HEK293 (cell line): ENCODE measurements around the gene NME3.
A peak's percentile ranks its signal among the peaks of the same experiment; 100 is the strongest.

Experiments
- CTCF ChIA-PET: fragments of 350-600 bp; formaldehyde crosslinking; extraction: SDS; loops from one replicate; lab custom pipeline; 2021; ENCODE audit warnings: antibody characterized with exemption; lab: Yijun Ruan, JAX
- POLR2A ChIA-PET: fragments of 300-600 bp; formaldehyde crosslinking; extraction: SDS; loops from one replicate; lab custom pipeline; 2020; ENCODE audit warnings: antibody characterized with exemption, inconsistent platforms; lab: Yijun Ruan, JAX
- H3K27ac ChIP-seq: fragments of 200-500 bp; sonication (Bioruptor generic); 2 replicates; pipeline ENCODE4 v1.5.1; 2014; ENCODE audit warnings: low read depth, low read length, control low read depth, inconsistent platforms; ENCODE audit errors: extremely low read depth
- H3K36me3 ChIP-seq, 2 experiments: fragments of 200-500 bp in 1 of 2; sonication (Bioruptor generic) in 1 of 2; 1 replicate in 1 of 2; 2 replicates in 1 of 2; pipeline ENCODE4 v1.5.1; 2014 to 2017; ENCODE audit warnings: inconsistent platforms in 2 of 2, low read length in 2 of 2; ENCODE audit not compliant: control insufficient read depth in 2 of 2, insufficient read depth in 1 of 2
- H3K4me1 ChIP-seq: fragments of 200-500 bp; sonication (Bioruptor generic); 2 replicates; pipeline ENCODE4 v1.5.1; 2014; ENCODE audit warnings: mild to moderate bottlenecking, low read length, inconsistent platforms; ENCODE audit not compliant: control insufficient read depth, insufficient read depth
- H3K4me3 ChIP-seq: 2 replicates; pipeline ENCODE4 v1.5.1; 2011; ENCODE audit warnings: low read depth, mild to moderate bottlenecking, control low read depth, low read length, moderate library complexity
- H3K9me3 ChIP-seq: fragments of 200-500 bp; sonication (Bioruptor generic); 2 replicates; pipeline ENCODE4 v1.5.1; 2014; ENCODE audit warnings: low read depth, low read length, inconsistent platforms; ENCODE audit not compliant: control insufficient read depth, insufficient read depth
- BCL11A ChIP-seq: fragments of 450-650 bp; formaldehyde crosslinking; IDR thresholded peaks from 2 replicates; pipeline ENCODE4 v1.5.1; 2016; ENCODE audit warnings: low read depth, missing biosample characterization, missing genetic modification characterization
- GLIS1 ChIP-seq: fragments of 450-650 bp; formaldehyde crosslinking; IDR thresholded peaks from 2 replicates; pipeline ENCODE4 v1.5.1; 2016; ENCODE audit warnings: missing biosample characterization, missing genetic modification characterization
- SP2 ChIP-seq: fragments of 450-650 bp; formaldehyde crosslinking; IDR thresholded peaks from 2 replicates; pipeline ENCODE4 v1.5.1; 2016; ENCODE audit warnings: missing biosample characterization, missing genetic modification characterization
- ZFP37 ChIP-seq: fragments of 450-650 bp; formaldehyde crosslinking; IDR thresholded peaks from 2 replicates; pipeline ENCODE4 v1.5.1; 2016; ENCODE audit warnings: missing biosample characterization, missing genetic modification characterization
- ZNF10 ChIP-seq: fragments of 450-650 bp; formaldehyde crosslinking; IDR thresholded peaks from 2 replicates; pipeline ENCODE4 v1.5.1; 2017; ENCODE audit warnings: missing biosample characterization, missing genetic modification characterization
- ZNF23 ChIP-seq: fragments of 450-650 bp; formaldehyde crosslinking; IDR thresholded peaks from 2 replicates; pipeline ENCODE4 v1.5.1; 2016; ENCODE audit warnings: missing biosample characterization, missing genetic modification characterization, borderline replicate concordance
- ZNF266 ChIP-seq: fragments of 450-650 bp; formaldehyde crosslinking; IDR thresholded peaks from 2 replicates; pipeline ENCODE4 v1.5.1; 2016; ENCODE audit warnings: missing biosample characterization, missing genetic modification characterization, low read depth
- ZNF335 ChIP-seq: fragments of 450-650 bp; formaldehyde crosslinking; conservative IDR thresholded peaks from 2 replicates; pipeline ENCODE4 v1.5.1; 2016; ENCODE audit warnings: missing biosample characterization, missing genetic modification characterization
- ZNF501 ChIP-seq: fragments of 450-650 bp; formaldehyde crosslinking; IDR thresholded peaks from 2 replicates; pipeline ENCODE4 v1.5.1; 2016; ENCODE audit warnings: missing biosample characterization, missing genetic modification characterization
- ZNF580 ChIP-seq: fragments of 450-650 bp; formaldehyde crosslinking; IDR thresholded peaks from 2 replicates; pipeline ENCODE4 v1.5.1; 2016; ENCODE audit warnings: missing biosample characterization, missing genetic modification characterization
- ZNF623 ChIP-seq: fragments of 450-650 bp; formaldehyde crosslinking; IDR thresholded peaks from 2 replicates; pipeline ENCODE4 v1.5.1; 2016; ENCODE audit warnings: missing biosample characterization, missing genetic modification characterization
- ZNF692 ChIP-seq: fragments of 450-650 bp; formaldehyde crosslinking; IDR thresholded peaks from 2 replicates; pipeline ENCODE4 v1.5.1; 2016; ENCODE audit warnings: missing biosample characterization, missing genetic modification characterization
- ZNF830 ChIP-seq: fragments of 450-650 bp; IDR thresholded peaks from 2 replicates; pipeline ENCODE4 v1.5.0; 2018; ENCODE audit warnings: missing biosample characterization, missing genetic modification characterization, low read depth, mild to moderate bottlenecking, moderate library complexity
- ZSCAN23 ChIP-seq: fragments of 450-650 bp; formaldehyde crosslinking; IDR thresholded peaks from 2 replicates; pipeline ENCODE4 v1.5.1; 2016; ENCODE audit warnings: missing biosample characterization, missing genetic modification characterization
- TF ChIP-seq, protein P1 (sequence below): fragments of 450-650 bp; IDR thresholded peaks from 2 replicates; pipeline ENCODE4 v1.5.1; 2018; ENCODE audit warnings: missing biosample characterization, mild to moderate bottlenecking, missing genetic modification characterization
- TF ChIP-seq, protein P2 (sequence below): fragments of 450-650 bp; formaldehyde crosslinking; IDR thresholded peaks from 2 replicates; pipeline ENCODE4 v1.5.1; 2016; ENCODE audit warnings: missing biosample characterization, missing genetic modification characterization
- TF ChIP-seq, protein P3 (sequence below): fragments of 450-650 bp; formaldehyde crosslinking; IDR thresholded peaks from 2 replicates; pipeline ENCODE4 v1.5.0; 2017; ENCODE audit warnings: missing biosample characterization, missing genetic modification characterization, borderline replicate concordance
- TF ChIP-seq, protein P4 (sequence below): fragments of 450-650 bp; formaldehyde crosslinking; IDR thresholded peaks from 2 replicates; pipeline ENCODE4 v1.5.1; 2017; ENCODE audit warnings: missing biosample characterization, missing genetic modification characterization
- TF ChIP-seq, protein P5 (sequence below): fragments of 450-650 bp; formaldehyde crosslinking; IDR thresholded peaks from 2 replicates; pipeline ENCODE4 v1.5.1; 2016; ENCODE audit warnings: missing biosample characterization, missing genetic modification characterization

Gene NME3

GRCh38 chr16:1793578-1794220, 22.4 kb upstream of the NME3 start, which contains the start of gene IGFALS:
IGFALS (minus strand) TSS chr16:1793705; CDS start chr16:1793652, 53 bp downstream.
- TF ChIP-seq, protein P1, sequence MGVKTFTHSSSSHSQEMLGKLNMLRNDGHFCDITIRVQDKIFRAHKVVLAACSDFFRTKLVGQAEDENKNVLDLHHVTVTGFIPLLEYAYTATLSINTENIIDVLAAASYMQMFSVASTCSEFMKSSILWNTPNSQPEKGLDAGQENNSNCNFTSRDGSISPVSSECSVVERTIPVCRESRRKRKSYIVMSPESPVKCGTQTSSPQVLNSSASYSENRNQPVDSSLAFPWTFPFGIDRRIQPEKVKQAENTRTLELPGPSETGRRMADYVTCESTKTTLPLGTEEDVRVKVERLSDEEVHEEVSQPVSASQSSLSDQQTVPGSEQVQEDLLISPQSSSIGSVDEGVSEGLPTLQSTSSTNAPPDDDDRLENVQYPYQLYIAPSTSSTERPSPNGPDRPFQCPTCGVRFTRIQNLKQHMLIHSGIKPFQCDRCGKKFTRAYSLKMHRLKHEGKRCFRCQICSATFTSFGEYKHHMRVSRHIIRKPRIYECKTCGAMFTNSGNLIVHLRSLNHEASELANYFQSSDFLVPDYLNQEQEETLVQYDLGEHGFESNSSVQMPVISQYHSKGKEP: no peak
- TF ChIP-seq ZSCAN23 (tag by site-specific recombination): no peak
- TF ChIP-seq, protein P2, sequence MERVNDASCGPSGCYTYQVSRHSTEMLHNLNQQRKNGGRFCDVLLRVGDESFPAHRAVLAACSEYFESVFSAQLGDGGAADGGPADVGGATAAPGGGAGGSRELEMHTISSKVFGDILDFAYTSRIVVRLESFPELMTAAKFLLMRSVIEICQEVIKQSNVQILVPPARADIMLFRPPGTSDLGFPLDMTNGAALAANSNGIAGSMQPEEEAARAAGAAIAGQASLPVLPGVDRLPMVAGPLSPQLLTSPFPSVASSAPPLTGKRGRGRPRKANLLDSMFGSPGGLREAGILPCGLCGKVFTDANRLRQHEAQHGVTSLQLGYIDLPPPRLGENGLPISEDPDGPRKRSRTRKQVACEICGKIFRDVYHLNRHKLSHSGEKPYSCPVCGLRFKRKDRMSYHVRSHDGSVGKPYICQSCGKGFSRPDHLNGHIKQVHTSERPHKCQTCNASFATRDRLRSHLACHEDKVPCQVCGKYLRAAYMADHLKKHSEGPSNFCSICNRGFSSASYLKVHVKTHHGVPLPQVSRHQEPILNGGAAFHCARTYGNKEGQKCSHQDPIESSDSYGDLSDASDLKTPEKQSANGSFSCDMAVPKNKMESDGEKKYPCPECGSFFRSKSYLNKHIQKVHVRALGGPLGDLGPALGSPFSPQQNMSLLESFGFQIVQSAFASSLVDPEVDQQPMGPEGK (tag by site-specific recombination): no peak
- TF ChIP-seq ZNF10: no peak
- TF ChIP-seq ZNF266 (tag by site-specific recombination): no peak
- no peak for TF ChIP-seq ZNF335 (tag by site-specific recombination)
- TF ChIP-seq ZNF580: no peak
- TF ChIP-seq, protein P3, sequence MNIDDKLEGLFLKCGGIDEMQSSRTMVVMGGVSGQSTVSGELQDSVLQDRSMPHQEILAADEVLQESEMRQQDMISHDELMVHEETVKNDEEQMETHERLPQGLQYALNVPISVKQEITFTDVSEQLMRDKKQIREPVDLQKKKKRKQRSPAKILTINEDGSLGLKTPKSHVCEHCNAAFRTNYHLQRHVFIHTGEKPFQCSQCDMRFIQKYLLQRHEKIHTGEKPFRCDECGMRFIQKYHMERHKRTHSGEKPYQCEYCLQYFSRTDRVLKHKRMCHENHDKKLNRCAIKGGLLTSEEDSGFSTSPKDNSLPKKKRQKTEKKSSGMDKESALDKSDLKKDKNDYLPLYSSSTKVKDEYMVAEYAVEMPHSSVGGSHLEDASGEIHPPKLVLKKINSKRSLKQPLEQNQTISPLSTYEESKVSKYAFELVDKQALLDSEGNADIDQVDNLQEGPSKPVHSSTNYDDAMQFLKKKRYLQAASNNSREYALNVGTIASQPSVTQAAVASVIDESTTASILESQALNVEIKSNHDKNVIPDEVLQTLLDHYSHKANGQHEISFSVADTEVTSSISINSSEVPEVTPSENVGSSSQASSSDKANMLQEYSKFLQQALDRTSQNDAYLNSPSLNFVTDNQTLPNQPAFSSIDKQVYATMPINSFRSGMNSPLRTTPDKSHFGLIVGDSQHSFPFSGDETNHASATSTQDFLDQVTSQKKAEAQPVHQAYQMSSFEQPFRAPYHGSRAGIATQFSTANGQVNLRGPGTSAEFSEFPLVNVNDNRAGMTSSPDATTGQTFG (tag by site-specific recombination): no peak
- H3K27ac ChIP-seq: no peak within 1 kb of the TSS
- POLR2A ChIA-PET: interaction anchor here (0.5 to 3.8 kb wide), 3 partner anchors 10 to 27 kb away, joined by 4 to 19 read pairs (median 5); partner anchors contain the start of genes NUBP2 and SPSB3

DNA sequence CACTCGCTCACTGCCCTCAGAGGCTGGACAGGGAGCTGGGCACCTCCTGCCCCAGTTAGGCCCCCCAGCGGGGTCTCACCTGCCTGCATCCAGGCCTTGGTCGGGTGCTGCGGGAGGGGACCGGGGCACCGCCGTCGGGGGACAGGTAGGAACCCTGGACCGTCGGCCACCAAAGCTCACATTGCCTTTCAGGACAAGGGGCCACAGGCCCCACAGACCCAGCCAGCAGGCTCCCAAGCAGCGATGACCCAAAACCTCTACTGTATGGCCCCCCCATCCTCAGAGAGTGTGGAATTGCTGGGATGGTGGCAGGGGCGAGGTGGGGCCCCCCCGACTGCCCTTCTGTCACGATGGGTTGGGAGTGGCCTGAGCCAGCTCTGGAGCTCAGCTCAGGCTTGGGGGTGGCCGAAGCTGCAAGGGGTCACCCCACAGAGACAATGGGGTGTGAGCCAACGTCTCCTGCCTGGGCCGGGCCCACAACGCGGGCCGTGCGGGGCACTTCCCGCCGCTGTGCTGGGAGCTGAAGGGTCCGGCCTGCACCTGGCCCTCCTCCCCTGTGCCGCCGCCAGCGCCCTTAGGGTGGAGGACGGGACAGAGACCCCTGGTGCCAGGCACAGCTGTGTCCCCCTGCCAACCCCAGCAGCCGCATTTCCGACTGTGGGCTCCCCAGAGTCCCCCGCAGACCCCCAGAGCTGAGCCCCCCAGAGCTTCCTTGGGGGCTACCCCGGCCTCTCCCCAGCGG, 21.7 kb upstream of the NME3 start:
- TF ChIP-seq ZNF23 (tag by site-specific recombination): no peak
- no peak for TF ChIP-seq ZNF623 (tag by site-specific recombination)
- TF ChIP-seq ZNF692: 0 out of 2 replicates have a peak, but pooled peaks have one; percentile 21
- TF ChIP-seq, protein P4, sequence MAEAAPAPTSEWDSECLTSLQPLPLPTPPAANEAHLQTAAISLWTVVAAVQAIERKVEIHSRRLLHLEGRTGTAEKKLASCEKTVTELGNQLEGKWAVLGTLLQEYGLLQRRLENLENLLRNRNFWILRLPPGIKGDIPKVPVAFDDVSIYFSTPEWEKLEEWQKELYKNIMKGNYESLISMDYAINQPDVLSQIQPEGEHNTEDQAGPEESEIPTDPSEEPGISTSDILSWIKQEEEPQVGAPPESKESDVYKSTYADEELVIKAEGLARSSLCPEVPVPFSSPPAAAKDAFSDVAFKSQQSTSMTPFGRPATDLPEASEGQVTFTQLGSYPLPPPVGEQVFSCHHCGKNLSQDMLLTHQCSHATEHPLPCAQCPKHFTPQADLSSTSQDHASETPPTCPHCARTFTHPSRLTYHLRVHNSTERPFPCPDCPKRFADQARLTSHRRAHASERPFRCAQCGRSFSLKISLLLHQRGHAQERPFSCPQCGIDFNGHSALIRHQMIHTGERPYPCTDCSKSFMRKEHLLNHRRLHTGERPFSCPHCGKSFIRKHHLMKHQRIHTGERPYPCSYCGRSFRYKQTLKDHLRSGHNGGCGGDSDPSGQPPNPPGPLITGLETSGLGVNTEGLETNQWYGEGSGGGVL (tag by site-specific recombination): no peak
- TF ChIP-seq SP2 (tag by site-specific recombination): no peak
- peak; percentile 75 for TF ChIP-seq GLIS1 (tag by site-specific recombination)
- TF ChIP-seq, protein P5, sequence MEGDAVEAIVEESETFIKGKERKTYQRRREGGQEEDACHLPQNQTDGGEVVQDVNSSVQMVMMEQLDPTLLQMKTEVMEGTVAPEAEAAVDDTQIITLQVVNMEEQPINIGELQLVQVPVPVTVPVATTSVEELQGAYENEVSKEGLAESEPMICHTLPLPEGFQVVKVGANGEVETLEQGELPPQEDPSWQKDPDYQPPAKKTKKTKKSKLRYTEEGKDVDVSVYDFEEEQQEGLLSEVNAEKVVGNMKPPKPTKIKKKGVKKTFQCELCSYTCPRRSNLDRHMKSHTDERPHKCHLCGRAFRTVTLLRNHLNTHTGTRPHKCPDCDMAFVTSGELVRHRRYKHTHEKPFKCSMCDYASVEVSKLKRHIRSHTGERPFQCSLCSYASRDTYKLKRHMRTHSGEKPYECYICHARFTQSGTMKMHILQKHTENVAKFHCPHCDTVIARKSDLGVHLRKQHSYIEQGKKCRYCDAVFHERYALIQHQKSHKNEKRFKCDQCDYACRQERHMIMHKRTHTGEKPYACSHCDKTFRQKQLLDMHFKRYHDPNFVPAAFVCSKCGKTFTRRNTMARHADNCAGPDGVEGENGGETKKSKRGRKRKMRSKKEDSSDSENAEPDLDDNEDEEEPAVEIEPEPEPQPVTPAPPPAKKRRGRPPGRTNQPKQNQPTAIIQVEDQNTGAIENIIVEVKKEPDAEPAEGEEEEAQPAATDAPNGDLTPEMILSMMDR (tag by site-specific recombination): no peak
- TF ChIP-seq BCL11A (tag by site-specific recombination): no peak
- TF ChIP-seq ZNF501 (tag by site-specific recombination): no peak
- no peak for TF ChIP-seq ZNF830
- TF ChIP-seq ZFP37 (tag by site-specific recombination): no peak
- no peaks in the 10 kb centered on the region for H3K4me1 ChIP-seq
- no peak overlapping the region for H3K27ac ChIP-seq
- ChIA-PET CTCF (interaction anchor here (0.6 kb wide), 1 partner anchor 158 kb away, joined by 3 read pairs; no protein-coding TSS in a partner anchor), POLR2A (interaction anchor here (0.5 to 3.8 kb wide), 4 partner anchors 10 to 27 kb away, joined by 4 to 19 read pairs (median 4); partner anchors contain the start of genes NUBP2 and SPSB3)
- no peak overlapping the region for H3K4me3 ChIP-seq
- peaks cover 0 to 25% of the 10 kb centered on the region in 2 experiments; a peak in 2 of 3 replicates for H3K36me3 ChIP-seq
- no peaks in the 10 kb centered on the region for H3K9me3 ChIP-seq

More at GRCh38 chr16:1793578-1794220, 22.4 kb upstream of the NME3 start, which contains the start of gene IGFALS:
- peaks cover 0 to 18% of the 10 kb centered on the region in 2 experiments; a peak in 2 of 3 replicates for H3K36me3 ChIP-seq
- CTCF ChIA-PET: interaction anchor here (0.6 kb wide), 1 partner anchor 158 kb away, joined by 3 read pairs; no protein-coding TSS in a partner anchor
- H3K9me3 ChIP-seq: no peaks in the 10 kb centered on the region
- H3K4me3 ChIP-seq: no peak within 1 kb of the TSS
- no peaks in the 10 kb centered on the region for H3K4me1 ChIP-seq
